Ovary (tissue), 3 donors: ENCODE measurements around the gene NDFIP2.

ENCODE experiments used
- CTCF ChIP-seq, 3 donors: fragments of 450-650 bp in 2 of 3; fragments of 200-600 bp in 1 of 3; IDR thresholded peaks; one replicate each; pipeline versions ENCODE4 v1.5.1 to v1.8.0; 2016 to 2022; ENCODE audit warnings: antibody characterized with exemption in 3 of 3, mild to moderate bottlenecking in 1 of 3
- EP300 ChIP-seq: sonication (generic); formaldehyde crosslinking; IDR thresholded peaks from one replicate; pipeline ENCODE4 v1.6.1; 2017; ENCODE audit warnings: antibody characterized with exemption
- POLR2A ChIP-seq: fragments of 450-650 bp; IDR thresholded peaks from one replicate; pipeline ENCODE4 v1.6.1; 2017; ENCODE audit warnings: antibody characterized with exemption, mild to moderate bottlenecking, moderate library complexity
- donor health status: DM: no; HTN: no; CAD: no.

DNA sequence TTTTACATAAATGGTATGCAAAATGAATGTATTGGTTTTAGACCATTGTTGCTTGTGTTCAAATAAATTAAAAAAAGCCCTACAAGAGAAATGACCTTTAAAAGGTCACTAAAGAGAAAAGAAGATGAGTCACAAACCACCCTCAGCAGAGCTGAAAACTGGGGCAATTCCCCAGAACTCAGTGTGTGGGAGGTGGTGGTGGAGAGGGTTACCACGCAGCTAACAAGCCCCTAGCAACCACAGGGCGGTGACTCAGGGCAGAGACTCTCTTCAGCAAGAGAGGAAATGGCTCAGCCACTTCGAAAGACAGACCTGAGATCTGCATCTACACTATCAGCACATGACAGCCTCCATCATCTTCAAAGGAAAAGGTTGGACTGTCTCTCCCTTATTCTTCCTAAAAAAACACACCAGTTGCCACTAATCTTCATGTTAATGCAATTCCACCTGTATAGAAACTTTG, 29.4 kb upstream of the NDFIP2 start:
- TF ChIP-seq CTCF (IDR thresholded peaks at IDR 0.05): no peak
- TF ChIP-seq EP300: no peak
- TF ChIP-seq POLR2A: no peak
